Activated T-helper 1 cell treated with anti-CD3 and anti-CD28 coated beads, Interleukin-12 subunit alpha, Interleukin-12 subunit beta, Interleukin-2, Interleukin-4 antibody, amounts not matched to agents 30 ng/mL and 10 ng/mL and 1 ng/mL, durations not matched to agents 14 hours and 24 hours and 36 hours (primary cell): ENCODE results near the gene FGD3. TPM values are rescaled to one million over a fixed set of nuclear protein-coding genes. Genes with fewer than 3 reads are reported as not detected.

Experiments used
- DNase-seq: peaks from one replicate; pipeline ENCODE4 v3.0.0; 2021; ENCODE audit warnings: low spot score
- H3K27ac Mint-ChIP-seq: one replicate; pipeline ENCODE4 v1.8.0; 2021; ENCODE audit warnings: mild to moderate bottlenecking, mixed read lengths
- H3K27me3 Mint-ChIP-seq: one replicate; pipeline ENCODE4 v1.8.0; 2022; ENCODE audit warnings: mild to moderate bottlenecking, moderate library complexity, mixed read lengths; ENCODE audit not compliant: insufficient read depth
- H3K36me3 Mint-ChIP-seq: one replicate; pipeline ENCODE4 v1.8.0; 2021; ENCODE audit warnings: low read depth, mixed read lengths
- H3K4me1 Mint-ChIP-seq: one replicate; pipeline ENCODE4 v1.8.0; 2021; ENCODE audit warnings: low read depth, mixed read lengths
- H3K4me3 Mint-ChIP-seq: one replicate; pipeline ENCODE4 v1.8.0; 2021; ENCODE audit warnings: mild to moderate bottlenecking, moderate library complexity, mixed read lengths
- H3K9me3 Mint-ChIP-seq: one replicate; pipeline ENCODE4 v1.8.0; 2021; ENCODE audit warnings: mixed read lengths
- intact Hi-C: fragments of 100-400 bp; cut with micrococcal nuclease; formaldehyde crosslinking; loops from one replicate; pipeline ENCODE4 v1.15.1; 2024
- total RNA-seq: library from RNA; stranded (reverse); gene quantifications from 2 replicates; pipeline ENCODE4 v1.2.3, GENCODE V29; 2022

FGD3 gene
- total RNA-seq, 1 donor from 2014 or later = 43.9 TPM

DNA sequence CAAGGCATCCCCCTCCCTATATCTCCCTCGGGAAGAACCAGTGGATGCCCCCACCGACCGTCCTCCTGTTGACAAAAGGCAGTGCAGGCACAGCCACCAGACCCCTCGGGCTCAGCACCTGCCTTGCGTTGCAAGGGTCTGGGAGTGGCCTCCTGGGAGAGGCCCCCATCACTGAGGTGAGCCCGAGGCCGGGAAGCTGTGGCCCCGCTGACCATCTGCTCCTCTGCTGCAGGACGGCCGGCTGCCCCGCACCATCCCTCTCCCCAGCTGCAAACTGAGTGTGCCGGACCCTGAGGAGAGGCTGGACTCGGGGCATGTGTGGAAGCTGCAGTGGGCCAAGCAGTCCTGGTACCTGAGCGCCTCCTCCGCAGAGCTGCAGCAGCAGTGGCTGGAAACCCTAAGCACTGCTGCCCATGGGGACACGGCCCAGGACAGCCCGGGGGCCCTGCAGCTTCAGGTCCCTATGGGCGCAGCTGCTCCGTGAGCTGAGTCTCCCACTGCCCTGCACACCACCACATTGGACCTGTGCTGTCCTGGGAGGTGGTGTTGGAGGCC, 87.9 kb downstream of the FGD3 start:
- H3K4me3 Mint-ChIP-seq = no peak overlapping the region
- peaks cover 31% of the 10 kb centered on the region for H3K36me3 Mint-ChIP-seq
- no peaks in the 10 kb centered on the region for H3K27me3 Mint-ChIP-seq
- no peaks in the 10 kb centered on the region for H3K9me3 Mint-ChIP-seq
- H3K27ac Mint-ChIP-seq = no peak overlapping the region
- peaks cover 16% of the 10 kb centered on the region for H3K4me1 Mint-ChIP-seq
- intact Hi-C loops = no loop called here
- DNase-seq = no peak

DNA sequence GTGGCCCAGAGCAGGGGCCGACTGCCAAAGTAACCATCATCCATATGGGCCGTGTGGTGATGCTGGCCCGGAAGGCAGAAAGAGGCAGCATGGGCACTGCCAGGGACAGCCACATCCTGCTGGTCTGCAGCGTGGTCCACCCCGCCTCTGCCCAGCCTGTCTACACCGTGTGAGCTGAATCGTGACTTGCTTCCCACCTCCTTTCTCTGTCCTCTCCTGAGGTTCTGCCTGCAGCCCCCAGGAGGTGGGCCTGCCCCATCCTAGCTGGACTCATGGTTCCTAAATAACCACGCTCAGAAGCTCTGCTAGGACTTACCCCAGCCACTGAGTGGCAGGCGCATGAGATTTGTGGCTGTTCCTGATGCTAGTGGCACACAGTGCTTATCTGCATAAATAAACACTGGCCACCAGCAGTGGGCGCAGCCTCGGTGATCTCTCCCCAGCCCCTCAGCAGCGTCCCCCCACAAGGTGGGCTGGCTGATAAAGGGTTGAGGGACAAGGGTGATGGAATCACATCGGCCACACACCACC, 88.6 kb downstream of the FGD3 start:
- Mint-ChIP-seq H3K36me3 (peaks cover 26% of the 10 kb centered on the region), H3K27ac (no peak overlapping the region), H3K4me3 (no peak overlapping the region), H3K9me3 (no peaks in the 10 kb centered on the region), H3K4me1 (peaks cover 13% of the 10 kb centered on the region), H3K27me3 (no peaks in the 10 kb centered on the region)
- intact Hi-C loops = no loop called here
- no peak for DNase-seq

DNA sequence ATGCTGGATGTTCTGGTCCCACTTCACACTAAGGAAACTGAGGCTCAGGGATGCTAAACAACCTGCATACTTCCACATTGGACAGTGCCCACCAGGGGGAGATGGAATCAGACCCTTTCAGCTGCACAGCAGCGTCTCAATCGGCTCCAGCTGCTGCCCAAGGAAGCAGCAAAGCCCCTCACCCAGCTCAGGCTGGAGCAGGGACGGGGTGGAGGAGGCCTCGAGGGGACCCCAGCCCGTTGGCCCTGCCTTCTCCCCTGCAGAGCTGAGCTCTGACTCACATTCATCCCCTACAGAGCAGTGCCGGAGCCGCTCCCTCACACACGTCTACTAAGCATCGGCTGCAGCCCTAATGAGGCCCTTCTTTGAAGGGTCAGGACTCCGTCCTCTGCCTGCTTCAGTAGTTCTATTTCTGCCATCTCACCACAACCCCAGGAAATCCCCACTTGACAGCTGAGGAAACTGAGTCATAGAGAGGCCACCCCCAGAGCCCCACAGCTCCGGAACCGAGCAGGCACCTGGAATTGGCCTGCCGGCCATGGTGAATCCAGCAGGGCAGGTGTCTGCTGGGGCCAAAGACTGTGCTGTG, 89.7 kb downstream of the FGD3 start:
- H3K9me3 Mint-ChIP-seq = no peaks in the 10 kb centered on the region
- H3K27ac Mint-ChIP-seq = no peak overlapping the region
- peaks cover 15% of the 10 kb centered on the region for H3K4me1 Mint-ChIP-seq
- no peak for DNase-seq
- intact Hi-C loops = no loop called here
- H3K4me3 Mint-ChIP-seq = no peak overlapping the region
- H3K36me3 Mint-ChIP-seq = peaks cover 19% of the 10 kb centered on the region
- no peaks in the 10 kb centered on the region for H3K27me3 Mint-ChIP-seq

DNA sequence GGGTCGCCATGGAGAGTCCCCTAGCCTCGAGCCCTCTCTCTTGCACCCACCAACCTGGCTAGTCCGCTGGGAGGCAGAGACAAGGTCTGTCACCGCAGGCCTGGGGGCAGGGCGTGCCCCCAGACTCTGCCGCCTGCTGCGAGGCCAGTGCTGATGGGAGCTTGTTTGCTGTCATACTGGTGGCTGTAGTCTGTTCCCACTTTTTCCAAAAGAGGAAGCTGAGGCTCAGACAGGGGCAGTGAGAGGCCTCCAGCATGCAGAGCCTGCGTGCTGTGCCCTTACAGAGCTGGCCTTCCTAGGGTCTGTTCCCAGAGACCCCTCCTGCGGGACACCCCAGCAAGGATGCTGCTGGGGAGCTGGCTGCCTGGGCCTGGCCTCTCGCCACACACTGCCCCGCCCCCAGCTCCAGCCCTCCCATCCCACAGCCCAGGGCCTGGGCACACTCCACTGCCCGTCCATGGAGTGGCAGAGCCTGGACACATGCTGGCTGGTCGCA, 90.2 kb downstream of the FGD3 start:
- H3K4me3 Mint-ChIP-seq = no peak overlapping the region
- H3K27me3 Mint-ChIP-seq = no peaks in the 10 kb centered on the region
- intact Hi-C loops = no loop called here
- H3K9me3 Mint-ChIP-seq = no peaks in the 10 kb centered on the region
- no peak for DNase-seq
- H3K27ac Mint-ChIP-seq = no peak overlapping the region
- peaks cover 16% of the 10 kb centered on the region for H3K36me3 Mint-ChIP-seq
- H3K4me1 Mint-ChIP-seq = peaks cover 18% of the 10 kb centered on the region

DNA sequence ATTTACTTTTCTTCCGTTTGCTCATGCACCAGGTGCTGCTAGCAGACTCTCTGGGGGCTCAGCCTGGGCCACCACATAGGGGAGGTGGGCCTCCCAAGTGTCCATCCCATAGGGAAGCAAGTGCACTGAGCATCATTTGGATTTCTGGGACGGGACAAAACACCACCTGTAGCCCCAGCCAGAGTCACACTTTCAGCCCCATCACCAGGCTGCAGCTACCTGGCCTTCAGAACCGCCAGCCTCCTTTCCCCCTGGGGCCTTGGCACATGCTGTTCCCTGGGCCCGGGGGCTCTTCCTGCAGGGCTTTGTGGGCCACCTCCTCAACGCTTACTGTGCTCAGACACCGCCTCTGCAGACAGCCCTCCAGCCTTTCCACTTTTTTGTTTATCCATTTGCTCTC, 91.6 kb downstream of the FGD3 start:
- intact Hi-C loops = no loop called here
- Mint-ChIP-seq H3K4me1 (peaks cover 26% of the 10 kb centered on the region), H3K4me3 (no peak overlapping the region), H3K27me3 (no peaks in the 10 kb centered on the region), H3K9me3 (no peaks in the 10 kb centered on the region), H3K36me3 (peaks cover 12% of the 10 kb centered on the region), H3K27ac (peak overlapping the region; percentile 34)
- DNase-seq = no peak

DNA sequence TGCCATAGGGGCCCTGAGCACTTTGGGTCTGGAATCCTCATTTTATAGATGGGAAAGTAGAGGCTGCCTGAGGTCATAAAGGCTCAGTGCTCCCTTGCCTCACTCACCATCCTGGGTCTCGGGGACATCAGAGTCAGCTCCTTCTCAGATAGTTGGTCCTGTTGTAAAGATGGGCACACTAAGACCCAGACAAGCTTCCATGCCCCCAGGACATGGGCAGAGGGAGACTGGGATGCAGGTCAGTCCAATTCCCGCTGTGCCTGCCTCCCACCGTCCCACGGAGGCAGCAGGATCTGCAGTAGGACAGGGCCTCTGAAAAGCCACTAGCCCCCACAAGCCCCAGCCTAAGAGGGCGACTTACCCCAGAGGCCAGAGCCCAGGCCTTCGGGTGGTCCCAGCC, 92.1 kb downstream of the FGD3 start:
- H3K36me3 Mint-ChIP-seq = peaks cover 7% of the 10 kb centered on the region
- H3K4me1 Mint-ChIP-seq = peaks cover 26% of the 10 kb centered on the region
- intact Hi-C loops = no loop called here
- H3K27me3 Mint-ChIP-seq = no peaks in the 10 kb centered on the region
- DNase-seq = no peak
- no peaks in the 10 kb centered on the region for H3K9me3 Mint-ChIP-seq
- H3K27ac Mint-ChIP-seq = peak overlapping the region; percentile 34
- no peak overlapping the region for H3K4me3 Mint-ChIP-seq

DNA sequence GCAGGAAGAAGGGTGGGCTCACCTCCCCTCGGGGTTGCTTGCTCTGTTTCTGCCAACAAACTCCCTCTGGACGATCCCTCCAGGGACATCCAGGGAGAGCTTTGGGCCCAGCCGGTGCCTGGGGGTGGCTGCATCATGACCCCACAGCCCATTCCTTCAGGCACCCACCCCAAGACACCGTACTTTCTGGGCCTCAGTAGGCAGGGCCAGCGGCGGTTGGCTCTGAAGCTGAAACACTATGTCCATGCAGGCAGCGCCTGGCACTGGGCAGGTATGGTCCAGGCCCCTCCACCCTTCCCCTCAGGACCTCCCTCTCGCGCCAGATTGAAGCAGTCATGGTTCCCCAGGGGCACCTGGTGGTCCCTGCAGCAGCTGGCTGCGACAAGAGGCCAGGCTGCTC, 92.7 kb downstream of the FGD3 start:
- intact Hi-C loops = loop anchor here (5.0 kb wide), 1 partner anchor 38 kb away; no protein-coding TSS in a partner anchor
- Mint-ChIP-seq H3K27ac (no peak overlapping the region), H3K4me1 (peaks cover 26% of the 10 kb centered on the region), H3K36me3 (peaks cover 7% of the 10 kb centered on the region), H3K9me3 (no peaks in the 10 kb centered on the region), H3K4me3 (no peak overlapping the region), H3K27me3 (no peaks in the 10 kb centered on the region)
- no peak for DNase-seq

DNA sequence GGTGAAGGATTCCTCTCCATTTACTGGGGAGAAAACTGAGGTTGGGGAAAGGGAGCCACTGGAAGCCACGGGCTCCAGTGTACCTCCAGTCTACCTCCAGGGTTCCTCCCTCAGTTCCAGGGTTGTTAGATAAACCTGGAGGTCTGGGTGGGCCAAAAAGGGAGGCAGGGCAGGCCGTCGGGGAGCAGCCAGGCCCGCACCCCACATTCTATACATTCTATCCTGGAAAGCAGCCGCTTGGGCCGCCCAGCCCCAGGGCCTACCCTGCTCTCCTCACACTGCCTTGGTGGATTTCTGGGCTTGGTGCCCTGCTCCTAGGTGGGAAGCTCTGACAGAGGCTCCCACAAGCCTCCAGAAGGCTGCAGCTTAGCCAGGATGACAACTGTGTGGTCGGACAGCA, 93.1 kb downstream of the FGD3 start:
- Mint-ChIP-seq H3K9me3 (no peaks in the 10 kb centered on the region), H3K27ac (no peak overlapping the region), H3K4me1 (peaks cover 26% of the 10 kb centered on the region), H3K4me3 (no peak overlapping the region), H3K27me3 (no peaks in the 10 kb centered on the region), H3K36me3 (peaks cover 7% of the 10 kb centered on the region)
- DNase-seq = no peak
- intact Hi-C loops = loop anchor here (5.0 kb wide), 1 partner anchor 38 kb away; no protein-coding TSS in a partner anchor

DNA sequence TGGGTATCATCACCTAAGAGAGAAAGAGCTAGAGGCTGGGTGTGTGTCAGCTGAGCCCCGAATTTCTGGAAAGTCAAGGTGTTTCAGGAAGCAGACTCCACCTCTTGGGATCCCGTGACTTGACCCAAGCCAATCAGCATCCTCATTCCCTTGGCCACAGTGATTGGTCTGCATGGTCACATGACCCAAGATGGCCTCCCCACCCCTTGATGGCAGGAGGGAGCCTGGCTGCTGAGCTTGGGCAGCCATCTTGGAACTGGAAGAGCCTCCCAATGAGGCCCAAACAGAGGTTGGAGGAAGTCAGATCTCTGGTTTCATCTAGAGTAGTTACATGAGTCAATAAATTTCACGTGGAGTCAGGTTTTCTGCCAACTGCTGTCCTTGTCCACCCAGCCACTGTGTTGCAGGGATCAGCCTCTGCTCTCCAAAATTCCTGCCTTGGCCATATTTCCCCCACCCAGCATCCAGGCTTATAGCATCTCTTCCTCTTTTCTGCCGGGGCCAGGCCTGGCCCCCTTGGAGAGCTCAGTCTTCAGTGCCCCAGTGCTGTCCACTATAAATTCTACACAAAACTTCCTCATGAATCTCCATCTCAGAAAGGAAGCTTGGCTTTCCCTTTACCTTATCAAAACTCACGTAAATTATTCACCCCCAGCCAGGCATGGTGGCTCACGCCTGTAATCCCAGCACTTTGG, 93.9 kb downstream of the FGD3 start:
- Mint-ChIP-seq H3K4me3 (no peak overlapping the region), H3K4me1 (peaks cover 26% of the 10 kb centered on the region), H3K27me3 (peaks cover 2% of the 10 kb centered on the region), H3K9me3 (no peaks in the 10 kb centered on the region), H3K27ac (peak overlapping the region; percentile 37), H3K36me3 (peaks cover 5% of the 10 kb centered on the region)
- intact Hi-C loops = loop anchor here (5.0 kb wide), 1 partner anchor 39 kb away; no protein-coding TSS in a partner anchor
- DNase-seq = no peak

DNA sequence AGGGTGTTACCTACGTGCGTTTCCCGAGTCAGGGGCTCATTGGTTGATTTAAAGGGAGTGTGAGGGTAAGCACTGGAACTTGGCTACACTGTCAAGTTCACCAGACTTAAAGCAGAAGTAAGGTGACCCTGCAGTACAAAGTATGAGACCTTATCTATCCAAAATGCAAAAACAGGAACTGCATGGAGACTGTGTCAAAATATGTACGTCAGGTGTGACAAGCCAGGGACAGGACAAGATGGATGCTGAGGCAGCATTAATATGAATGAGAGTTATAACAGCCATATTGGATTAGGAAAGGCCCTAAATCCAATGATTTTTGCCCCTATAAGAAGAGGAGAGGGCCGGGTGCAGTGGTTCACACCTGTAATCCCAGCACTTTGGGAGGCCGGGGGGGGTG, 95.8 kb downstream of the FGD3 start:
- H3K27ac Mint-ChIP-seq = no peak overlapping the region
- no peak overlapping the region for H3K4me3 Mint-ChIP-seq
- intact Hi-C loops = loop anchor here (5.0 kb wide), 1 partner anchor 41 kb away; no protein-coding TSS in a partner anchor

DNA sequence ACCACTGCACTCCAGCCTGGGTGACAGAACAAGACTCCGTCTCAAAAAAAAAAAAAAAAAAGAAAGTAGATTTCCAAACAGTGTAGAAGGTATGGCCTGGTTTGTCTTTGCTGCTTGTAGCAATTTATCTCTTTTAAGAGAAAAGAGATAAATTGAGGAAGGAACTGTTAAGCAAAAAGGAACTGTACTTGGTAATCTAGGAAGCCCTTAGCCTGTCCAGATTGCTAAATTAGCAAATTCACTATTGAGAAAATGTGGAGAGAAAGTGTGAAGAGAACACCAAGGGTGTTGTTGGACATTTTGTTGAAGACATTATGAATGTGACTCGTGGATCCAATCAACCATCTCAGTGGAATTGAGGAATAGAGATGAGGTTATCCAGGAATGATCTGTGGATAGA, 98.2 kb downstream of the FGD3 start:
- Mint-ChIP-seq H3K36me3 (peaks cover 3% of the 10 kb centered on the region), H3K9me3 (no peaks in the 10 kb centered on the region), H3K4me1 (peaks cover 32% of the 10 kb centered on the region), H3K27ac (no peak overlapping the region), H3K27me3 (peaks cover 3% of the 10 kb centered on the region), H3K4me3 (no peak overlapping the region)
- DNase-seq = no peak
- intact Hi-C loops = no loop called here

More for the DNA sequence above, 95.8 kb downstream of the FGD3 start:
- H3K4me1 Mint-ChIP-seq = peaks cover 26% of the 10 kb centered on the region
- DNase-seq = no peak
- peaks cover 3% of the 10 kb centered on the region for H3K36me3 Mint-ChIP-seq
- H3K27me3 Mint-ChIP-seq = peaks cover 2% of the 10 kb centered on the region
- H3K9me3 Mint-ChIP-seq = no peaks in the 10 kb centered on the region

DNA sequence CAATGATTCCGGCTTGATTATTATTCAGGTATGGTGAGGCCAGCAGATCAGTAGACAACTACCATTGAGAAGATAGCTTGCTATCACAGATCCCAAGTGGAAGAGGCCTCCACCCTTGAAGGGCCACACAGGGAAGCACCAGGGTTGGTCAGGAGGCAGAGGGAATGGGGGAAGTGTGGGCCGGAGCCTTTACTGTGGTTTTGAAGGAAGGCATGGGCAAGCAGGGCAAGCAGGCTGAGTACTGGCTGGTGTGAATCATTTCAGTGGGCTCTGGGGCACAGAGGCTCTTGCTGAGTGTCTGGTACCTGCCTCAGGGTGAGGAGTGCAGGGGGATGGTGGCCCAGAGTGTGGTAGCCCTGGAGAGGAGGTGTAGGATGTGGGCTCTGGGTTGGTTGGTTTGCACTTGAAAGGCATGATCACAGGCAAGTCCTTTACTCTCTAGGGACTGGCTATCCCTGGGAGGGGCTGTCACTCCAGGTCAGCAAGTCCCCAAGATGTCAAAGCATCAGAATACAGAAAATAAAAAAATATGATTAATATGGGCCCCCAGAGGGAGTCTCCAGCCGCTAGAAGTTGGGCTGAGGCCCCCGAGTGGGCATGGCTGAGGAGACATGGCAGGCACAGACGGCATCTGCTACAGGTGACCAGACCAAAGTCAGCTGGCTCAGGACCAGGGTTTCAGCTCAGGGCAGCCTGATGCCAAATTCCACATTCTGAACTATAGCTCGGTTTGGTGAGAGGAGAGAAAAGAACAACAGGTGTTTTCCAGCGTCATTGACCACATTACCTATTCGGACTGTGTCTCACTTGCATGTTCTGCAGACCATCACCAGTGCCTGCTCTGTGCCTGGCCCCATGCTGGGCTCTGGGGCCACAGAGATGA, 101.5 kb downstream of the FGD3 start:
- Mint-ChIP-seq H3K27me3 (peaks cover 3% of the 10 kb centered on the region), H3K27ac (no peak overlapping the region), H3K4me3 (no peak overlapping the region), H3K9me3 (no peaks in the 10 kb centered on the region), H3K36me3 (no peaks in the 10 kb centered on the region), H3K4me1 (peaks cover 7% of the 10 kb centered on the region)
- intact Hi-C loops = no loop called here
- no peak for DNase-seq
